PC-3 (cell line): ENCODE results near the gene OR7C2.

Experiments
- CTCF ChIP-seq: fragments of 300-600 bp; sonication (generic); conservative IDR thresholded peaks from 2 replicates; pipeline ENCODE4 v1.5.1; 2017; ENCODE audit warnings: antibody characterized with exemption, low read depth, mild to moderate bottlenecking, low read length
- EZH2 ChIP-seq: fragments of 300-600 bp; sonication (generic); IDR thresholded peaks from one replicate; pipeline ENCODE4 v1.6.1; 2017; ENCODE audit warnings: antibody characterized with exemption, mild to moderate bottlenecking, low read length; ENCODE audit not compliant: unreplicated experiment
- EZH2phosphoT487 ChIP-seq: fragments of 300-600 bp; sonication (generic); IDR thresholded peaks from 2 replicates; pipeline ENCODE4 v1.6.1; 2018; ENCODE audit warnings: mild to moderate bottlenecking, antibody characterized with exemption, low read length, borderline replicate concordance

GRCh38 chr19:14974488-14974887, 33.2 kb downstream of the OR7C2 start:
- TF ChIP-seq EZH2phosphoT487 (no peak), EZH2 (no peak), CTCF (no peak)
